B cell (primary cell): ENCODE results near the gene GALNT4. TPM values are rescaled to one million over a fixed set of nuclear protein-coding genes. Genes with fewer than 3 reads are reported as not detected.

ENCODE experiments used
- ATAC-seq: fragments of 200-7000 bp; cut with Tn5 transposase; one replicate; pipeline ENCODE4 v1.10.0; 2021; ENCODE audit warnings: low read depth, mild to moderate bottlenecking, moderate number of reproducible peaks, moderate library complexity
- CTCF ChIA-PET: fragments of 350-600 bp; sonication (Branson Sonifier 250); formaldehyde crosslinking; loops from one replicate; lab custom pipeline; 2021; ENCODE audit warnings: antibody characterized with exemption, inconsistent platforms; lab: Charles Lee
- POLR2A ChIA-PET: fragments of 350-600 bp; sonication (Branson Sonifier 250); formaldehyde crosslinking; loops from one replicate; lab custom pipeline; 2021; ENCODE audit warnings: antibody characterized with exemption; lab: Charles Lee
- DNase-seq: peaks from one replicate; pipeline ENCODE4 v3.0.0; 2013
- H2AFZ ChIP-seq: 2 replicates; pipeline ENCODE4 v1.6.1; 2012; ENCODE audit warnings: mild to moderate bottlenecking, low read depth, low read length; ENCODE audit not compliant: insufficient read depth, poor library complexity, severe bottlenecking
- H3K27ac ChIP-seq, 2 donors: 1 replicate in 1 of 2; 2 replicates in 1 of 2; pipeline ENCODE4 v1.5.1; 2012 to 2013; ENCODE audit warnings: low read length in 2 of 2, mild to moderate bottlenecking in 2 of 2, moderate library complexity in 1 of 2
- H3K27me3 ChIP-seq, 4 experiments: fragments of 200-600 bp in 1 of 4; sonication (generic) in 1 of 4; replicated peaks in 1 of 4; 1 replicate in 2 of 4; 2 replicates in 2 of 4; pipeline versions ENCODE4 v1.6.1 to v1.7.0; 2013 to 2016; ENCODE audit warnings: low read length in 3 of 4, mild to moderate bottlenecking in 2 of 4, mixed read lengths in 1 of 4, moderate library complexity in 1 of 4; ENCODE audit not compliant: insufficient read depth in 4 of 4, control insufficient read depth in 3 of 4; ENCODE audit errors: control extremely low read depth in 1 of 4
- H3K36me3 ChIP-seq, 2 experiments: replicated peaks in 1 of 2; 1 replicate in 1 of 2; 2 replicates in 1 of 2; pipeline versions ENCODE4 v1.6.1 to v1.7.1; 2013; ENCODE audit warnings: low read length in 1 of 2; ENCODE audit not compliant: insufficient read depth in 2 of 2, control insufficient read depth in 1 of 2; ENCODE audit errors: control extremely low read depth in 1 of 2, extremely low read depth in 1 of 2
- H3K4me1 ChIP-seq, 2 donors: fragments of 200-600 bp in 1 of 2; sonication (generic) in 1 of 2; 1 replicate in 1 of 2; 2 replicates in 1 of 2; pipeline versions ENCODE4 v1.5.1 to v1.6.1; 2013 to 2017; ENCODE audit warnings: low read length in 2 of 2; ENCODE audit not compliant: control insufficient read depth in 2 of 2, insufficient read depth in 2 of 2
- H3K4me2 ChIP-seq: replicated peaks from 2 replicates; pipeline ENCODE3; 2012; ENCODE audit warnings: mild to moderate bottlenecking, low read depth, low read length; ENCODE audit not compliant: poor library complexity, severe bottlenecking
- H3K4me3 ChIP-seq, 5 experiments: fragments of 200-600 bp in 1 of 5; sonication (generic) in 1 of 5; 1 replicate in 3 of 5; 2 replicates in 2 of 5; pipeline versions ENCODE4 v1.5.1 to v1.7.0; 2011 to 2016; ENCODE audit warnings: low read length in 4 of 5, mild to moderate bottlenecking in 4 of 5, low read depth in 2 of 5, control low read depth in 1 of 5, moderate library complexity in 1 of 5; ENCODE audit not compliant: insufficient read depth in 1 of 5; ENCODE audit errors: control extremely low read depth in 1 of 5, extremely low read depth in 1 of 5
- H3K79me2 ChIP-seq: fragments of 200-600 bp; sonication (generic); one replicate; pipeline ENCODE4 v1.6.0; 2016; ENCODE audit warnings: low read length; ENCODE audit not compliant: control insufficient read depth, insufficient read depth
- H3K9ac ChIP-seq: fragments of 200-600 bp; sonication (generic); 2 replicates; pipeline ENCODE4 v1.6.1; 2017; ENCODE audit warnings: mild to moderate bottlenecking, low read length, moderate library complexity
- H3K9me3 ChIP-seq, 3 donors: one replicate each; pipeline versions ENCODE4 v1.6.1 to v1.7.1; 2013; ENCODE audit warnings: low read length in 2 of 3; ENCODE audit not compliant: control insufficient read depth in 2 of 3, insufficient read depth in 1 of 3; ENCODE audit errors: control extremely low read depth in 1 of 3
- H4K20me1 ChIP-seq: 2 replicates; pipeline ENCODE4 v1.6.0; 2012; ENCODE audit warnings: mild to moderate bottlenecking, low read length; ENCODE audit not compliant: insufficient read depth, control insufficient read depth, poor library complexity, severe bottlenecking
- H3K27ac Mint-ChIP-seq: one replicate; pipeline ENCODE4 v1.8.0; 2021; ENCODE audit warnings: mixed read lengths
- H3K27me3 Mint-ChIP-seq: one replicate; pipeline ENCODE4 v1.8.0; 2021; ENCODE audit warnings: mixed read lengths
- H3K4me1 Mint-ChIP-seq: one replicate; pipeline ENCODE4 v1.8.0; 2021; ENCODE audit warnings: mixed read lengths
- H3K4me3 Mint-ChIP-seq: one replicate; pipeline ENCODE4 v1.8.0; 2021; ENCODE audit warnings: mixed read lengths
- H3K9me3 Mint-ChIP-seq: one replicate; pipeline ENCODE4 v1.8.0; 2022; ENCODE audit warnings: mixed read lengths; ENCODE audit not compliant: insufficient read depth
- CTCF ChIP-seq: fragments of 200-600 bp; IDR thresholded peaks from one replicate; pipeline ENCODE4 v1.8.0; 2022; ENCODE audit warnings: antibody characterized with exemption, mild to moderate bottlenecking
- EZH2 ChIP-seq: IDR thresholded peaks from 2 replicates; pipeline ENCODE4 v1.6.1; 2012; ENCODE audit warnings: borderline replicate concordance, low read depth, mild to moderate bottlenecking, moderate library complexity, low read length; ENCODE audit not compliant: insufficient read depth, poor library complexity, severe bottlenecking
- WGBS: methylation state at CpG from one replicate; pipeline ENCODE4 v1.1.5; 2013; ENCODE audit warnings: missing lambda C conversion rate; ENCODE audit not compliant: insufficient coverage; 5-methylcytosine and 5-hydroxymethylcytosine counted together
- intact Hi-C: fragments of 100-400 bp; cut with micrococcal nuclease; formaldehyde crosslinking; loops from one replicate; pipeline ENCODE4 v1.10.0; 2022
- polyA plus RNA-seq: library from polyadenylated mRNA; depleted of rRNA; stranded (reverse); fragments of >200 nt; gene quantifications from 2 replicates; pipeline ENCODE4 v1.2.3, GENCODE V29; 2012
- total RNA-seq, 2 donors: library from RNA; stranded (reverse); fragments of 120-200 nt in 1 of 2; gene quantifications; 1 replicate in 1 of 2; 2 replicates in 1 of 2; pipeline versions ENCODE4 v1.2.3 to v1.2.4, GENCODE V29; 2013 to 2022

Gene GALNT4
- total and polyA plus RNA-seq, 2 donors (not counting 1 experiment from before 2014, with no cell fraction given) = 4.9 to 10.3 TPM

- no peak for TF ChIP-seq CTCF
- no peak for TF ChIP-seq EZH2
- Histone ChIP-seq H4K20me1 (no peaks in the 10 kb centered on the region), H3K9me3 (no peaks in the 10 kb centered on the region), H3K27me3 (no peaks in the 10 kb centered on the region), H3K36me3 (peaks cover 0 to 3% of the 10 kb centered on the region in 2 experiments), H3K4me1 (no peaks in the 10 kb centered on the region), H3K9ac (no peak overlapping the region), H3K79me2 (no peaks in the 10 kb centered on the region), H3K27ac (no peak overlapping the region), H2AFZ (no peak overlapping the region), H3K4me2 (no peak overlapping the region), H3K4me3 (no peak overlapping the region)
- no peak for DNase-seq
- H3K27me3 Mint-ChIP-seq = no peaks in the 10 kb centered on the region
- POLR2A ChIA-PET = no interaction called here
- H3K4me1 Mint-ChIP-seq = peaks cover 9% of the 10 kb centered on the region
- ATAC-seq = no peak
- CTCF ChIA-PET = no interaction called here
- H3K27ac Mint-ChIP-seq = no peak overlapping the region
- intact Hi-C loops = no loop called here
- no peaks in the 10 kb centered on the region for H3K9me3 Mint-ChIP-seq
- 90% methylated on average over 2 of the region's 3 CpGs for WGBS
- no peak overlapping the region for H3K4me3 Mint-ChIP-seq
Measured at GRCh38 chr12:89476232-89476631, 48.4 kb downstream of the GALNT4 start.

- H3K27ac ChIP-seq = no peak overlapping the region
- H3K9me3 ChIP-seq = no peaks in the 10 kb centered on the region
- H3K4me1 Mint-ChIP-seq = peaks cover 16% of the 10 kb centered on the region
- no peak overlapping the region for H3K9ac ChIP-seq
- peaks cover 0 to 3% of the 10 kb centered on the region in 2 experiments for H3K36me3 ChIP-seq
- H3K4me3 ChIP-seq = no peak overlapping the region
- H3K4me2 ChIP-seq = no peak overlapping the region
- H3K9me3 Mint-ChIP-seq = no peaks in the 10 kb centered on the region
- no peaks in the 10 kb centered on the region for H3K79me2 ChIP-seq
- H3K4me1 ChIP-seq = peaks cover 0 to 3% of the 10 kb centered on the region in 2 donors
- intact Hi-C loops = no loop called here
- H2AFZ ChIP-seq = no peak overlapping the region
- peak overlapping the region; percentile 65 for H3K27ac Mint-ChIP-seq
- ATAC-seq (no peak), DNase-seq (no peak)
- H3K4me3 Mint-ChIP-seq = no peak overlapping the region
- no peaks in the 10 kb centered on the region for H3K27me3 Mint-ChIP-seq
- CTCF ChIA-PET = interaction anchor here (10.3 kb wide), 1 partner anchor 51 kb away, joined by 181 read pairs; the partner anchor contains the start of genes GALNT4 and POC1B
- H3K27me3 ChIP-seq = no peaks in the 10 kb centered on the region
- 100% methylated on average over 1 of the region's 6 CpGs for WGBS
- H4K20me1 ChIP-seq = no peaks in the 10 kb centered on the region
- TF ChIP-seq CTCF (no peak), EZH2 (no peak)
- POLR2A ChIA-PET = no interaction called here
Measured at GRCh38 chr12:89475203-89475990, 49.2 kb downstream of the GALNT4 start.
